ENCODE measurements around the gene ITPR1. TPM values are rescaled to one million over a fixed set of nuclear protein-coding genes. Genes with fewer than 3 reads are reported as not detected.

The ITPR1 gene
- total and polyA plus RNA-seq, 2 of the 4 experiments (the other 2 are of a cell fraction) = 1.8 to 5.7 TPM

DNA sequence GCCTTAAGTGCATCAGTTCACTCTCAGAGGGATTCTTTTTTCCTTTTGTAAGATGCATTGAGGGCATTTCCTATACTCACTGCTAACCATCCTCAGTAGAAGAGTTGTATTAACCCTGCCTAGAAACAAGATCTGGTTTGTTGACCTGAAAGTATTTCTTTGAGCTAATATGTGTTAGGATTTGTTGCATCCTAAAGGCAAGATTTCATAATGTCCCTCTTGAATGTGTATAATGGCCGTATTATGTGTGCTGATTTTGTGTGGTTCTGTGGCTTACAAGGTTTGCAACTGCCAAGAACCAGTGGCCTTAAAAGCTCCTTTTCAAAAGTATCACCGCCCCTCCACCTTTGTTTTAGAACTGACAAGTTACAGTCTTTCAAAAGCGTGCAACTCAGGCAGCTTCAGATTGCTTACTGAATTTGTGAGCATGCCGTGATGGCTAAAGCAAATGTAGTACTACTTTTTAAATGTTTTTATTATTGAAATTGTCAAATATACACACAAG is 304.1 kb downstream of the ITPR1 start:
- BruUV-seq (replicated peaks) = no TSS peak

More for the DNA sequence above, 304.1 kb downstream of the ITPR1 start:
- TF ChIP-seq, protein P1, sequence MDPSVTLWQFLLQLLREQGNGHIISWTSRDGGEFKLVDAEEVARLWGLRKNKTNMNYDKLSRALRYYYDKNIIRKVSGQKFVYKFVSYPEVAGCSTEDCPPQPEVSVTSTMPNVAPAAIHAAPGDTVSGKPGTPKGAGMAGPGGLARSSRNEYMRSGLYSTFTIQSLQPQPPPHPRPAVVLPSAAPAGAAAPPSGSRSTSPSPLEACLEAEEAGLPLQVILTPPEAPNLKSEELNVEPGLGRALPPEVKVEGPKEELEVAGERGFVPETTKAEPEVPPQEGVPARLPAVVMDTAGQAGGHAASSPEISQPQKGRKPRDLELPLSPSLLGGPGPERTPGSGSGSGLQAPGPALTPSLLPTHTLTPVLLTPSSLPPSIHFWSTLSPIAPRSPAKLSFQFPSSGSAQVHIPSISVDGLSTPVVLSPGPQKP (IDR thresholded peaks at IDR 0.05; ENCODE audit: borderline replicate concordance, low read depth, low read length) = no peak
- TF ChIP-seq CHD1 (IDR thresholded peaks at IDR 0.05; ENCODE audit: low read depth, low read length) = no peak
- no peak for TF ChIP-seq RCOR1 (IDR thresholded peaks at IDR 0.05; ENCODE audit: insufficient replicate concordance, low read length)
- no peak for TF ChIP-seq SMC3 (IDR thresholded peaks at IDR 0.05; ENCODE audit: low read depth, low read length)
- no peak for TF ChIP-seq RFX5 (IDR thresholded peaks at IDR 0.05; ENCODE audit: low read depth, low read length)
- TF ChIP-seq, protein P2, sequence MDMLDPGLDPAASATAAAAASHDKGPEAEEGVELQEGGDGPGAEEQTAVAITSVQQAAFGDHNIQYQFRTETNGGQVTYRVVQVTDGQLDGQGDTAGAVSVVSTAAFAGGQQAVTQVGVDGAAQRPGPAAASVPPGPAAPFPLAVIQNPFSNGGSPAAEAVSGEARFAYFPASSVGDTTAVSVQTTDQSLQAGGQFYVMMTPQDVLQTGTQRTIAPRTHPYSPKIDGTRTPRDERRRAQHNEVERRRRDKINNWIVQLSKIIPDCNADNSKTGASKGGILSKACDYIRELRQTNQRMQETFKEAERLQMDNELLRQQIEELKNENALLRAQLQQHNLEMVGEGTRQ (IDR thresholded peaks at IDR 0.05; ENCODE audit: low read depth, low read length) = no peak
- TF ChIP-seq FOS (IDR thresholded peaks at IDR 0.05; ENCODE audit: low read depth, low read length) = no peak
- TF ChIP-seq BHLHE40 (IDR thresholded peaks at IDR 0.05; ENCODE audit: low read depth, low read length) = no peak
- TF ChIP-seq NFE2L2 (IDR thresholded peaks at IDR 0.05; ENCODE audit: low read depth, low read length) = no peak
- no peak for TF ChIP-seq POLR2A (IDR thresholded peaks at IDR 0.05; ENCODE audit: low read depth, low read length)
- no peak for TF ChIP-seq MAZ (IDR thresholded peaks at IDR 0.05; ENCODE audit: borderline replicate concordance, low read depth, low read length)
- TF ChIP-seq, protein P3, sequence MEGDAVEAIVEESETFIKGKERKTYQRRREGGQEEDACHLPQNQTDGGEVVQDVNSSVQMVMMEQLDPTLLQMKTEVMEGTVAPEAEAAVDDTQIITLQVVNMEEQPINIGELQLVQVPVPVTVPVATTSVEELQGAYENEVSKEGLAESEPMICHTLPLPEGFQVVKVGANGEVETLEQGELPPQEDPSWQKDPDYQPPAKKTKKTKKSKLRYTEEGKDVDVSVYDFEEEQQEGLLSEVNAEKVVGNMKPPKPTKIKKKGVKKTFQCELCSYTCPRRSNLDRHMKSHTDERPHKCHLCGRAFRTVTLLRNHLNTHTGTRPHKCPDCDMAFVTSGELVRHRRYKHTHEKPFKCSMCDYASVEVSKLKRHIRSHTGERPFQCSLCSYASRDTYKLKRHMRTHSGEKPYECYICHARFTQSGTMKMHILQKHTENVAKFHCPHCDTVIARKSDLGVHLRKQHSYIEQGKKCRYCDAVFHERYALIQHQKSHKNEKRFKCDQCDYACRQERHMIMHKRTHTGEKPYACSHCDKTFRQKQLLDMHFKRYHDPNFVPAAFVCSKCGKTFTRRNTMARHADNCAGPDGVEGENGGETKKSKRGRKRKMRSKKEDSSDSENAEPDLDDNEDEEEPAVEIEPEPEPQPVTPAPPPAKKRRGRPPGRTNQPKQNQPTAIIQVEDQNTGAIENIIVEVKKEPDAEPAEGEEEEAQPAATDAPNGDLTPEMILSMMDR (conservative IDR thresholded peaks at IDR 0.05; ENCODE audit: low read depth, low read length) = no peak
- TF ChIP-seq CEBPB (IDR thresholded peaks at IDR 0.05; ENCODE audit: low read depth, low read length) = no peak
- TF ChIP-seq RAD21 (IDR thresholded peaks at IDR 0.05; ENCODE audit: low read length) = no peak
- TF ChIP-seq MAFK (IDR thresholded peaks at IDR 0.05; ENCODE audit: low read depth, low read length) = no peak
- TF ChIP-seq MXI1 (IDR thresholded peaks at IDR 0.05; ENCODE audit: borderline replicate concordance, low read depth, low read length) = no peak
- no peak overlapping the region for H3K9ac ChIP-seq (ENCODE audit: low read depth, low read length)
- no peak overlapping the region for H3K18ac ChIP-seq (ENCODE audit: low read depth, low read length)
- CTCF ChIA-PET = interaction anchor here (0.5 kb wide), 1 partner anchor 224 kb away, joined by 4 read pairs; no protein-coding TSS in a partner anchor
- no peaks in the 10 kb centered on the region for H3K36me3 ChIP-seq (ENCODE audit: control insufficient read depth, insufficient read depth, low read length)
- DNase-seq (no peak), ATAC-seq (ENCODE audit: low read depth) (no peak)
- in situ Hi-C loops (cut with MboI; ENCODE audit: low sequenced_read_pairs) = no loop called here
- H3K4me2 ChIP-seq (ENCODE audit: low read depth, low read length) = no peak overlapping the region
- intact Hi-C loops (cut with micrococcal nuclease) = no loop called here
- no peaks in the 10 kb centered on the region for H4K20me1 ChIP-seq (ENCODE audit: insufficient read depth, low read length)
- no peak overlapping the region for H4K91ac ChIP-seq (ENCODE audit: insufficient read depth, low read depth, low read length)
- H3K4me1 ChIP-seq (ENCODE audit: control insufficient read depth, insufficient read depth, low read length) = no peaks in the 10 kb centered on the region
- no peak overlapping the region for H3K4ac ChIP-seq (ENCODE audit: low read depth, low read length)
- H2AK9ac ChIP-seq (replicated peaks; ENCODE audit: low read depth, low read length, poor library complexity) = no peak overlapping the region
- H4K5ac ChIP-seq (ENCODE audit: low read depth, low read length) = no peak overlapping the region
- H3K14ac ChIP-seq (replicated peaks; ENCODE audit: low read depth, low read length) = no peak overlapping the region
- no peak overlapping the region for H2BK5ac ChIP-seq (ENCODE audit: low read depth, low read length, poor library complexity, severe bottlenecking)
- H2BK120ac ChIP-seq (ENCODE audit: low read depth, low read length) = no peak overlapping the region
- no peaks in the 10 kb centered on the region for H3K9me1 ChIP-seq (ENCODE audit: insufficient read depth, low read length)
- WGBS, 2 experiments (ENCODE audit: extremely low coverage in 2 of 2, insufficient read length in 1 of 2) = no CpG with 5 or more reads among the region's 4 CpGs
- no peak overlapping the region for H3K23ac ChIP-seq (ENCODE audit: low read depth, low read length)
- no peak overlapping the region for H3K27ac ChIP-seq (ENCODE audit: insufficient read depth, low read length)
- POLR2A ChIA-PET (ENCODE audit: unreplicated experiment) = interaction anchor here (0.6 kb wide), 1 partner anchor 526 kb away, joined by 3 read pairs; no protein-coding TSS in a partner anchor
- H2AFZ ChIP-seq (replicated peaks; ENCODE audit: low read length, poor library complexity) = no peak overlapping the region
- no peaks in the 10 kb centered on the region for H3K27me3 ChIP-seq (ENCODE audit: control insufficient read depth, insufficient read depth, low read length)
- dilution Hi-C loops (cut with HindIII; ENCODE audit: low sequenced_read_pairs, unreplicated experiment) = no loop called here
- H2BK20ac ChIP-seq (ENCODE audit: low read depth, low read length) = no peak overlapping the region
- H3K4me3 ChIP-seq (ENCODE audit: insufficient read depth, low read depth, low read length) = no peak overlapping the region
- H3K56ac ChIP-seq (ENCODE audit: extremely low read depth, insufficient read depth, low read length) = no peak overlapping the region
- no peak overlapping the region for H4K8ac ChIP-seq (ENCODE audit: low read depth in 2 of 2, low read length in 2 of 2)
- H3K9me3 ChIP-seq (ENCODE audit: control insufficient read depth, insufficient read depth, low read length) = peaks cover 10% of the 10 kb centered on the region
- no peaks in the 10 kb centered on the region for H3K79me1 ChIP-seq (ENCODE audit: low read depth in 1 of 2, low read length in 2 of 2)
- no peak overlapping the region for H2BK15ac ChIP-seq (ENCODE audit: low read depth, low read length)
- H2AK5ac ChIP-seq (ENCODE audit: low read depth, low read length) = no peak overlapping the region
